ENCODE data around the gene TTLL12. TPM values are rescaled to one million over a fixed set of nuclear protein-coding genes. Genes with fewer than 3 reads are reported as not detected.

Gene TTLL12
- total and polyA plus RNA-seq, 2 experiments from 2014 or later = 29.5 to 42.8 TPM

DNA sequence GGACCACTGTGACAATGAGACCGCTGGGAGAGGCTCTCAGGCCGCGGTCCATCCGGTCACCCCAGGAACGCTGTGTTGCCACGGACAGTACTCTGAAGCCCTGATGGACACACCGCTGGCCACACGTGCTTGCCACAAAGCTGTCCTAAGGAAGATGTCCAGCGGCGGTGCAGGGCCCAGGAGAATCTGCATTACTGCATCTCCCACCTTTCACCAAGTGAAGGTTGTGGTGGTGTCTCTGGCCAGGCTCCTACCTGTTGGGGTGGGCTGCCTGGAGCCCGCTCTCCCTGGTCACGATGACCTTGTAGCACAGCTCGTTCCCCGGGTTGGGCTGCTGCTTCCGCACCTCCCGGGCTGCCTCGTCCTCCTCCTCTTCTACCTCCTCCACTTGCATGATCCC is 4.2 kb downstream of the TTLL12 start:
- 97 to 100% methylated on average over 16 to 17 of the region's 17 CpGs for WGBS, 2 experiments (ENCODE audit: low coverage in 1 of 2, low lambda C conversion rate in 2 of 2, missing lambda C conversion rate in 2 of 2)
- Histone ChIP-seq H3F3A (ENCODE audit: insufficient read depth) (peaks cover under 1% of the 10 kb centered on the region; the same call in 1 of the 2 replicates), H3K9ac (no peak overlapping the region), H3K27ac (no peak overlapping the region), H3K9me2 (ENCODE audit: insufficient read depth) (no peaks in the 10 kb centered on the region), H3K9me3 (ENCODE audit: low read depth) (no peaks in the 10 kb centered on the region), H3K36me3 (ENCODE audit: low read depth) (no peaks in the 10 kb centered on the region), H3K4me1 (ENCODE audit: insufficient read depth) (no peaks in the 10 kb centered on the region; the same call in 1 of the 2 replicates), H3K27me3 (replicated peaks; ENCODE audit: insufficient read depth) (no peaks in the 10 kb centered on the region), H2AFZ (no peak overlapping the region), H3K4me2 (ENCODE audit: unreplicated experiment) (no peak overlapping the region), H3K79me2 (ENCODE audit: insufficient read depth) (peaks cover 26% of the 10 kb centered on the region), H4K20me1 (ENCODE audit: insufficient read depth) (no peaks in the 10 kb centered on the region), H3K4me3 (no peak overlapping the region)
- no peak for DNase-seq
- no peak for TF ChIP-seq EZH2phosphoT487 (IDR thresholded peaks at IDR 0.05; ENCODE audit: insufficient read depth, low read depth)
- TF ChIP-seq EZH2 (IDR thresholded peaks at IDR 0.05; ENCODE audit: insufficient read depth, poor library complexity, severe bottlenecking) = no peak
- in situ Hi-C loops (cut with MboI) = no loop called here

- Histone ChIP-seq H3K36me3 (ENCODE audit: low read depth) (no peaks in the 10 kb centered on the region), H3F3A (ENCODE audit: insufficient read depth) (no peaks in the 10 kb centered on the region), H3K27me3 (replicated peaks; ENCODE audit: insufficient read depth) (no peaks in the 10 kb centered on the region), H3K9me3 (ENCODE audit: low read depth) (no peaks in the 10 kb centered on the region), H3K4me1 (ENCODE audit: insufficient read depth) (no peaks in the 10 kb centered on the region; the same call in 1 of the 2 replicates), H2AFZ (no peak overlapping the region), H3K9me2 (ENCODE audit: insufficient read depth) (no peaks in the 10 kb centered on the region), H3K9ac (no peak overlapping the region), H3K4me2 (ENCODE audit: unreplicated experiment) (no peak overlapping the region), H3K79me2 (ENCODE audit: insufficient read depth) (peaks cover 26% of the 10 kb centered on the region), H3K4me3 (no peak overlapping the region), H4K20me1 (ENCODE audit: insufficient read depth) (no peaks in the 10 kb centered on the region), H3K27ac (no peak overlapping the region)
- DNase-seq = no peak
- 95 to 96% methylated on average over 10 of the region's 10 CpGs for WGBS, 2 experiments (ENCODE audit: low coverage in 1 of 2, low lambda C conversion rate in 2 of 2, missing lambda C conversion rate in 2 of 2)
- TF ChIP-seq EZH2 (IDR thresholded peaks at IDR 0.05; ENCODE audit: insufficient read depth, poor library complexity, severe bottlenecking) (no peak), EZH2phosphoT487 (IDR thresholded peaks at IDR 0.05; ENCODE audit: insufficient read depth, low read depth) (no peak)
- in situ Hi-C loops (cut with MboI) = no loop called here
These were observed 4.8 kb downstream of the TTLL12 start for GRCh38 chr22:43182118-43182517.

- no peaks in the 10 kb centered on the region for H3K27me3 ChIP-seq (replicated peaks; ENCODE audit: insufficient read depth)
- in situ Hi-C loops (cut with MboI) = no loop called here
- DNase-seq = no peak
- no peaks in the 10 kb centered on the region for H4K20me1 ChIP-seq (ENCODE audit: insufficient read depth)
- no peak overlapping the region for H3K27ac ChIP-seq
- WGBS, 2 experiments (ENCODE audit: low coverage in 1 of 2, low lambda C conversion rate in 2 of 2, missing lambda C conversion rate in 2 of 2) = 93 to 96% methylated on average over 12 to 13 of the region's 13 CpGs
- H3F3A ChIP-seq (ENCODE audit: insufficient read depth) = no peaks in the 10 kb centered on the region
- H2AFZ ChIP-seq = no peak overlapping the region
- H3K9me3 ChIP-seq (ENCODE audit: low read depth) = no peaks in the 10 kb centered on the region
- TF ChIP-seq EZH2 (IDR thresholded peaks at IDR 0.05; ENCODE audit: insufficient read depth, poor library complexity, severe bottlenecking) (no peak), EZH2phosphoT487 (IDR thresholded peaks at IDR 0.05; ENCODE audit: insufficient read depth, low read depth) (no peak)
- H3K9me2 ChIP-seq (ENCODE audit: insufficient read depth) = no peaks in the 10 kb centered on the region
- H3K79me2 ChIP-seq (ENCODE audit: insufficient read depth) = peaks cover 26% of the 10 kb centered on the region
- H3K4me2 ChIP-seq (ENCODE audit: unreplicated experiment) = no peak overlapping the region
- H3K9ac ChIP-seq = no peak overlapping the region
- H3K36me3 ChIP-seq (ENCODE audit: low read depth) = no peaks in the 10 kb centered on the region
- no peaks in the 10 kb centered on the region; the same call in 1 of the 2 replicates for H3K4me1 ChIP-seq (ENCODE audit: insufficient read depth)
- no peak overlapping the region for H3K4me3 ChIP-seq
These were observed 5.4 kb downstream of the TTLL12 start for GRCh38 chr22:43181321-43182076.

GRCh38 chr22:43180670-43181069 is 6.3 kb downstream of the TTLL12 start:
- Histone ChIP-seq H3K79me2 (ENCODE audit: insufficient read depth) (peaks cover 19% of the 10 kb centered on the region), H3K36me3 (ENCODE audit: low read depth) (no peaks in the 10 kb centered on the region), H3F3A (ENCODE audit: insufficient read depth) (no peaks in the 10 kb centered on the region), H3K9ac (no peak overlapping the region), H3K9me2 (ENCODE audit: insufficient read depth) (no peaks in the 10 kb centered on the region), H3K9me3 (ENCODE audit: low read depth) (no peaks in the 10 kb centered on the region), H3K27me3 (replicated peaks; ENCODE audit: insufficient read depth) (no peaks in the 10 kb centered on the region), H4K20me1 (ENCODE audit: insufficient read depth) (no peaks in the 10 kb centered on the region), H3K4me3 (no peak overlapping the region), H3K27ac (no peak overlapping the region), H3K4me2 (ENCODE audit: unreplicated experiment) (no peak overlapping the region), H2AFZ (no peak overlapping the region), H3K4me1 (ENCODE audit: insufficient read depth) (no peaks in the 10 kb centered on the region)
- DNase-seq = no peak
- in situ Hi-C loops (cut with MboI) = no loop called here
- WGBS, 2 experiments (ENCODE audit: low coverage in 1 of 2, low lambda C conversion rate in 2 of 2, missing lambda C conversion rate in 2 of 2) = 91 to 96% methylated on average over 12 to 15 of the region's 15 CpGs
- no peak for TF ChIP-seq EZH2phosphoT487 (IDR thresholded peaks at IDR 0.05; ENCODE audit: insufficient read depth, low read depth)
- no peak for TF ChIP-seq EZH2 (IDR thresholded peaks at IDR 0.05; ENCODE audit: insufficient read depth, poor library complexity, severe bottlenecking)
